Activated CD4-positive, alpha-beta T cell treated with anti-CD3 and anti-CD28 coated beads, Interleukin-2, amount 10 ng/mL, durations not matched to agents 7 days and 5 days (primary cell): ENCODE data around the gene MTX2. TPM values are rescaled to one million over a fixed set of nuclear protein-coding genes. Genes with fewer than 3 reads are reported as not detected.

Source experiments
- CTCF ChIA-PET: fragments of 350-600 bp; sonication (Branson Sonifier 250); formaldehyde crosslinking; loops from one replicate; lab custom pipeline; 2021; ENCODE audit warnings: antibody characterized with exemption; lab: Charles Lee
- POLR2A ChIA-PET: fragments of 350-600 bp; sonication (Branson Sonifier 250); formaldehyde crosslinking; loops from one replicate; lab custom pipeline; 2021; ENCODE audit warnings: antibody characterized with exemption; lab: Charles Lee
- DNase-seq: peaks from one replicate; pipeline ENCODE4 v3.0.0-alpha.2; 2020
- H3K27ac Mint-ChIP-seq: one replicate; pipeline ENCODE4 v1.8.0; 2021; ENCODE audit warnings: mild to moderate bottlenecking, moderate library complexity, mixed read lengths
- H3K27me3 Mint-ChIP-seq: one replicate; pipeline ENCODE4 v1.8.0; 2021; ENCODE audit warnings: mixed read lengths
- H3K36me3 Mint-ChIP-seq: one replicate; pipeline ENCODE4 v1.8.0; 2021; ENCODE audit warnings: low read depth, mixed read lengths
- H3K4me1 Mint-ChIP-seq: one replicate; pipeline ENCODE4 v1.8.0; 2021; ENCODE audit warnings: mixed read lengths
- H3K4me3 Mint-ChIP-seq: one replicate; pipeline ENCODE4 v1.8.0; 2021; ENCODE audit warnings: mild to moderate bottlenecking, moderate library complexity, mixed read lengths
- H3K9me3 Mint-ChIP-seq: one replicate; pipeline ENCODE4 v1.8.0; 2021; ENCODE audit warnings: mixed read lengths
- total RNA-seq, 2 experiments: library from RNA; stranded (reverse); gene quantifications; one replicate each; pipeline ENCODE4 v1.2.3, GENCODE V29; 2021

The MTX2 gene
- total RNA-seq, 2 experiments from 2014 or later = 11.2 to 13.2 TPM

GRCh38 chr2:176270100-176270750 is 983 bp downstream of the MTX2 start:
- peak overlapping the region; percentile 99 for H3K4me3 Mint-ChIP-seq
- POLR2A ChIA-PET = no interaction called here
- H3K9me3 Mint-ChIP-seq = no peaks in the 10 kb centered on the region
- peaks cover 4% of the 10 kb centered on the region for H3K27me3 Mint-ChIP-seq
- peak overlapping the region; percentile 96 for H3K27ac Mint-ChIP-seq
- CTCF ChIA-PET = no interaction called here
- no peak for DNase-seq
- peaks cover 4% of the 10 kb centered on the region for H3K36me3 Mint-ChIP-seq
- peaks cover 23% of the 10 kb centered on the region for H3K4me1 Mint-ChIP-seq

- peaks cover 4% of the 10 kb centered on the region for H3K36me3 Mint-ChIP-seq
- H3K27me3 Mint-ChIP-seq = no peaks in the 10 kb centered on the region
- no peak overlapping the region for H3K4me3 Mint-ChIP-seq
- DNase-seq = no peak
- H3K27ac Mint-ChIP-seq = no peak overlapping the region
- no peaks in the 10 kb centered on the region for H3K9me3 Mint-ChIP-seq
- ChIA-PET CTCF (no interaction called here), POLR2A (no interaction called here)
- H3K4me1 Mint-ChIP-seq = peaks cover 23% of the 10 kb centered on the region
Observed at GRCh38 chr2:176272870-176273459, 3.7 kb downstream of the MTX2 start.

GRCh38 chr2:176278927-176279326 is 9.7 kb downstream of the MTX2 start:
- Mint-ChIP-seq H3K27ac (no peak overlapping the region), H3K4me3 (no peak overlapping the region), H3K9me3 (peaks cover 2% of the 10 kb centered on the region), H3K36me3 (no peaks in the 10 kb centered on the region), H3K27me3 (no peaks in the 10 kb centered on the region), H3K4me1 (peaks cover 20% of the 10 kb centered on the region)
- POLR2A ChIA-PET = no interaction called here
- no peak for DNase-seq
- CTCF ChIA-PET = interaction anchor here (0.7 kb wide), 1 partner anchor 23 kb away, joined by 3 read pairs; no protein-coding TSS in a partner anchor

- H3K4me3 Mint-ChIP-seq = no peak overlapping the region
- CTCF ChIA-PET = no interaction called here
- H3K27ac Mint-ChIP-seq = no peak overlapping the region
- H3K36me3 Mint-ChIP-seq = no peaks in the 10 kb centered on the region
- peaks cover 26% of the 10 kb centered on the region for H3K4me1 Mint-ChIP-seq
- H3K27me3 Mint-ChIP-seq = no peaks in the 10 kb centered on the region
- DNase-seq = no peak
- POLR2A ChIA-PET = no interaction called here
- peaks cover 2% of the 10 kb centered on the region for H3K9me3 Mint-ChIP-seq
Observed at GRCh38 chr2:176280156-176280555, 10.9 kb downstream of the MTX2 start.

GRCh38 chr2:176280867-176281658 is 11.8 kb downstream of the MTX2 start:
- POLR2A ChIA-PET = no interaction called here

GRCh38 chr2:176283291-176284068 is 14.2 kb downstream of the MTX2 start:
- H3K27ac Mint-ChIP-seq = no peak overlapping the region
- ChIA-PET POLR2A (no interaction called here), CTCF (no interaction called here)
- DNase-seq = no peak
- H3K36me3 Mint-ChIP-seq = peaks cover 8% of the 10 kb centered on the region
- peaks cover 8% of the 10 kb centered on the region for H3K9me3 Mint-ChIP-seq
- H3K4me1 Mint-ChIP-seq = peaks cover 31% of the 10 kb centered on the region
- H3K4me3 Mint-ChIP-seq = no peak overlapping the region
- H3K27me3 Mint-ChIP-seq = no peaks in the 10 kb centered on the region

More at GRCh38 chr2:176280867-176281658, 11.8 kb downstream of the MTX2 start:
- CTCF ChIA-PET = no interaction called here
- Mint-ChIP-seq H3K27ac (no peak overlapping the region), H3K4me1 (peaks cover 30% of the 10 kb centered on the region), H3K4me3 (no peak overlapping the region), H3K27me3 (no peaks in the 10 kb centered on the region), H3K9me3 (peaks cover 4% of the 10 kb centered on the region), H3K36me3 (peaks cover 2% of the 10 kb centered on the region)
- DNase-seq = no peak

GRCh38 chr2:176284461-176285049 is 15.3 kb downstream of the MTX2 start:
- ChIA-PET POLR2A (no interaction called here), CTCF (interaction anchor here (0.7 kb wide), 1 partner anchor 274 kb away, joined by 4 read pairs; no protein-coding TSS in a partner anchor)
- no peak overlapping the region for H3K27ac Mint-ChIP-seq
- H3K4me3 Mint-ChIP-seq = no peak overlapping the region
- no peaks in the 10 kb centered on the region for H3K27me3 Mint-ChIP-seq
- H3K9me3 Mint-ChIP-seq = peaks cover 10% of the 10 kb centered on the region
- peaks cover 31% of the 10 kb centered on the region for H3K4me1 Mint-ChIP-seq
- no peak for DNase-seq
- peaks cover 8% of the 10 kb centered on the region for H3K36me3 Mint-ChIP-seq

- DNase-seq = no peak
- Mint-ChIP-seq H3K36me3 (peaks cover 8% of the 10 kb centered on the region), H3K4me3 (no peak overlapping the region), H3K27ac (no peak overlapping the region), H3K4me1 (peaks cover 35% of the 10 kb centered on the region), H3K27me3 (no peaks in the 10 kb centered on the region), H3K9me3 (peaks cover 10% of the 10 kb centered on the region)
- POLR2A ChIA-PET = no interaction called here
- CTCF ChIA-PET = interaction anchor here (0.7 kb wide), 1 partner anchor 274 kb away, joined by 4 read pairs; no protein-coding TSS in a partner anchor
Observed at GRCh38 chr2:176285321-176285720, 16.1 kb downstream of the MTX2 start.

- H3K36me3 Mint-ChIP-seq = peaks cover 11% of the 10 kb centered on the region
- POLR2A ChIA-PET = interaction anchor here (0.6 kb wide), 1 partner anchor 1123 kb away, joined by 3 read pairs; the partner anchor contains the start of gene ATF2
- CTCF ChIA-PET = no interaction called here
- no peaks in the 10 kb centered on the region for H3K27me3 Mint-ChIP-seq
- H3K4me1 Mint-ChIP-seq = peaks cover 29% of the 10 kb centered on the region
- peaks cover 4% of the 10 kb centered on the region for H3K9me3 Mint-ChIP-seq
- no peak overlapping the region for H3K4me3 Mint-ChIP-seq
- H3K27ac Mint-ChIP-seq = peak overlapping the region; percentile 34
- no peak for DNase-seq
Observed at GRCh38 chr2:176291335-176291734, 22.1 kb downstream of the MTX2 start.

GRCh38 chr2:176291809-176292283 is 22.6 kb downstream of the MTX2 start:
- ChIA-PET POLR2A (interaction anchor here (0.6 kb wide), 1 partner anchor 1124 kb away, joined by 3 read pairs; the partner anchor contains the start of gene ATF2), CTCF (no interaction called here)
- Mint-ChIP-seq H3K4me3 (no peak overlapping the region), H3K36me3 (peaks cover 9% of the 10 kb centered on the region), H3K27ac (peak overlapping the region; percentile 34), H3K9me3 (peaks cover 4% of the 10 kb centered on the region), H3K27me3 (no peaks in the 10 kb centered on the region), H3K4me1 (peaks cover 32% of the 10 kb centered on the region)
- DNase-seq = no peak

- CTCF ChIA-PET = no interaction called here
- H3K27me3 Mint-ChIP-seq = no peaks in the 10 kb centered on the region
- POLR2A ChIA-PET = no interaction called here
Observed at GRCh38 chr2:176292608-176293007, 23.4 kb downstream of the MTX2 start.

GRCh38 chr2:176293334-176293733 is 24.1 kb downstream of the MTX2 start:
- POLR2A ChIA-PET = no interaction called here

More at GRCh38 chr2:176292608-176293007, 23.4 kb downstream of the MTX2 start:
- H3K4me3 Mint-ChIP-seq = no peak overlapping the region
- peaks cover 4% of the 10 kb centered on the region for H3K9me3 Mint-ChIP-seq
- H3K27ac Mint-ChIP-seq = no peak overlapping the region
- no peak for DNase-seq
- peaks cover 32% of the 10 kb centered on the region for H3K4me1 Mint-ChIP-seq
- peaks cover 9% of the 10 kb centered on the region for H3K36me3 Mint-ChIP-seq

More at GRCh38 chr2:176293334-176293733, 24.1 kb downstream of the MTX2 start:
- Mint-ChIP-seq H3K36me3 (peaks cover 6% of the 10 kb centered on the region), H3K27me3 (no peaks in the 10 kb centered on the region), H3K4me3 (no peak overlapping the region), H3K27ac (no peak overlapping the region), H3K4me1 (peaks cover 32% of the 10 kb centered on the region), H3K9me3 (peaks cover 3% of the 10 kb centered on the region)
- CTCF ChIA-PET = interaction anchor here (0.7 kb wide), 2 partner anchors 26 to 45 kb away, joined by 3 to 9 read pairs; no protein-coding TSS in a partner anchor
- DNase-seq = no peak
